HG02885 (cell line): Measurements from ENCODE around the gene INPP4B.

ENCODE experiments used
- ATAC-seq: cut with Tn5 transposase; IDR thresholded peaks from one replicate; pipeline ENCODE4 v1.9.1; 2021; ENCODE audit warnings: mild to moderate bottlenecking; ENCODE audit not compliant: unreplicated experiment, poor library complexity

The INPP4B gene

GRCh38 chr4:142281999-142282398 is 564.1 kb downstream of the INPP4B start:
- ATAC-seq, result no peak

DNA sequence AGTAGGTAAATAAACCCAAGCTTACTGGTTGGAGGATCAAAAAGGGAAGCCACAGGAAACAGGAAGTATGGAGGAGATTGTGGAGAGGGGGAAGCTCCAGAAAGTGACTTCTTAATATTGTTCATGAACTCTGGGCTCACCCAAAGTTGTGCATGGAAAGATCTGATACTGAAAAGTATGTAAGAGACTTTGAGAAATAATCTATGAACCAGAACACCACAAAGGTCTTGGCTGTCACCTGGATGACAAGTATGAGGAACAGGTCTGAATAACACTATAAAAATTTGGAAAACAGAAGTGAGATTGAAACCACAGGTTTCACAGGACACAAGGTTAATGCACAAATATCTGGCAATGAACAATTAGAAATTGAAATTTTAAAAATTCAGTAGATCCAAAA is 567.4 kb downstream of the INPP4B start:
- ATAC-seq, result no peak

DNA sequence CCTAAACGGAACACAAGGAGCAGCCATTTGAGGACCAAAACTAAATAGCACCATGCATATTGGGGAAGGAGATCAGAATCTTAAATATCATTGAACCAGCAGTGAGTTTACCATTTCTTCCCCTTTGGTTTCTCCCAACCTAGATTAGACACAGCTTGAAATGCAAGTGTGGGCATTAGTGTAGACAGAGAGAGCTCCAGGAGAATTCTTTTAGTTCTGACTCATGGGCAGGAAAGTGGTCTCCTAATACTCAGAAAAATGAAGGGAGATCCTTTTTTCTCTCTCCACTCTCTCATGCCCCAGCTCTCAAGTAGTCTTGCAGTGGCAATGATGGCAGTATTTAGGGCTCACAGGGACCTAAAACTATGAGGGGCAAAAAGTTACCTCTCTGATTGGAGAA is 567.9 kb downstream of the INPP4B start:
- ATAC-seq, result no peak

DNA sequence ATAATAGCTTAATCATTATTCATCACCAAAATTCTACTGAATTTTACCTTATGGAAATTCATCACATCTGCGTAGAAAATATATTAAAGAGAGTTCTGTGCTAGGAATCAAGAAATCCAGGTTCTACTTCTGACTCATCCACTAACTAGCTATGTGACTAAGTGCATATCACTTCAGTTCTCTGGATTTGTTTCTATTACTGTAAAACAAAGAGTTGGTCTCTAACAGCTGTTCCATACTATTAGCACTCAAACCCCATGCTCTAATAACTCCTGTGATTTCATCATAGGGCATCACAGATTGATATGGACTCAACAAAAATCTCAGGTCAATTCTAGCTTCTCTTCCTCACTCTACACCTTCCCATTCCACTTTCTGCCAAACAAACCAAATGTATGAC is 572.0 kb downstream of the INPP4B start:
- ATAC-seq, result no peak

DNA sequence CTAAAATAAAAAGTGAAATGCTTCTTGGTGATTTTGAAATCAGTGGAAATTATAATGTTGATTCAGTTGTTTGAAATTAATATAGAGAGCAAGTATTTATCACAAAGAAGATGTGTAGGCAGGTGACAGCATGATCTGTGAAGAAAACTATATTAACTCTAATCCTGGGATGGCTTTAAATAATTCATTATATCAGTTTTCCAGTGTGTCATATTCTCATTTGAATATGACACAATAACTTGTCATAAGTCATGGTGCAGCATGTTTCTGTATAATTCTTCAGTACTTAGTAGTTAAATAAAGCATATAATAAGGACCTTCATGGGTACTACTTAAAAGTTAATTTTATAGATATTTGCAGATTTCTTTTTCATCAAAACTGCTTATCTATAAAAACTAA is 573.6 kb downstream of the INPP4B start:
- ATAC-seq, result no peak

GRCh38 chr4:142271832-142272231 is 574.3 kb downstream of the INPP4B start:
- no peak for ATAC-seq

- ATAC-seq, result no peak
These were observed 579.0 kb downstream of the INPP4B start for GRCh38 chr4:142267101-142267500.

DNA sequence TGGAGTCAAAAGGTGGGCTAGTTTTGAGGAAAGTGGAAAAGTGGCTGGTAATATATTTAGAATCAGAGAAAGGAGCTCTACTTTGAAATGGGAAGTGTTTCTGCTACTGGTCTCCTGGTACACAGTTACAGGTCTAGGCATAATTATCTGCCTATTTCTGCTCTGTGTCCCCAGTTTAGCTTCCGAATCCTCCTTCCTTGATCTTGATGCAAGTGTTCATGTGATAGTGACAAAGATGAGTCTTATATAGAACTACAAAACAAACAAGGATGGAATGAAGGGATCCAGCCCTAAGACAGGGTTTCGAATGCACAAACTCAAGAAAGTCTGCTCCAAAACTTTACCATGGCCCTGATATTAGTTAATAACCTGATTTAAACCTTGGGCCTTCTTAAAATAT is 580.2 kb downstream of the INPP4B start:
- ATAC-seq, result no peak

DNA sequence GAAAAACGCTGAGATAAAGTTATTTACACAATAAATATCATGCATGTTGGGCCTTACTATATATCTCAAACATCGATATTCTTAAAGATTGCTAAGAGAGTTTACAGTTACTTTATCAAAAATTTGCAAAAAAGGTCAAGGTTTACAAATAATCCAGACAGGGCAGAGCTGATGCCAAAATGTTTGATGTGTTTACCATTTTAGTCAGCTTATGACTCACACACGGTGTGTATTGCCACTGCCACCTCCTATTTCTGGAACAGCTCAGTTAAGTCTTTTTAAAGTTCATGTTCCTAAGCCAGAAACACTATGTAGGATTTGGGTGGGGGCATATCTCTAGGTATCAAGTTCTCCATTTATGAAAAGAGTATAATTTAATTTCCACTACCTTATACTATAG is 580.6 kb downstream of the INPP4B start:
- no peak for ATAC-seq

DNA sequence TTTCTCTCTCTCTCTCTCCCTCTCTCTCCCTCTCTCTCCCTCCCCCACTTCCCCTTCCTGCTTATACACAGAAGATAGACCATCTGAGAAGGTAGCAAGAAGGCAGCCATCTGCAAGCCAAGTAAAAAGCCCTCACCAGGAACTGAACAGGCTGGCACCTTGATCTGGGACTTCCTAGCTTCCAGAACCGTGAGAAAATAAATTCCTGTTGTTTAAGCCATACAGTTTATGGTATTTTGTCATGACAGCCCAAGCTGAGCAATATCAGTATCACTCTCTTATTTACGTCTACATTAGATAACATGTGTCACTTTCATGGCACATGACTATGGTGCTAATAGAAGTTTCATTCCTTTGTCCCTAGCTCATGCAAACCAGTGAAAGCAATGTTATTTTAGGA is 581.1 kb downstream of the INPP4B start:
- no peak for ATAC-seq

GRCh38 chr4:142262956-142263355 is 583.1 kb downstream of the INPP4B start:
- no peak for ATAC-seq

- no peak for ATAC-seq
These were observed 597.2 kb downstream of the INPP4B start for GRCh38 chr4:142248946-142249345.

DNA sequence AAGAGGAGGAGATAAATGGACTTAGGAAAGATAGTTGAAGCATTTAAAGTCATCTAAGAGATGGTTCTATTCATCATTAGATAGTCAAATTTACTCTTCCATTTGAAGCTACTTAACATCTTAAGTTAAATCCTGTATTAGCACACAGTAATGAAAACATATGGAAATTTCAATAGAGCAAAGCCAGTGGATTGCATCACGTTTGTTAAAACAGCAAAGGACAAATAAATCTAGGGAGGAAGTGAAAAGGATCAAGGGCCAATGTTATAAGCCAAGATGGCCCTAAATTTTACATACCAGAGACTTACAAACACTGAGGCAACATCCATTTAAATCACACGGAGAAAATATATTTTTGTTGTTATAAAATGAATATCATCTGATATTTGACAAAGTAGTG is 602.8 kb downstream of the INPP4B start:
- no peak for ATAC-seq

- ATAC-seq, result no peak
These were observed 603.9 kb downstream of the INPP4B start for GRCh38 chr4:142242156-142242555.

DNA sequence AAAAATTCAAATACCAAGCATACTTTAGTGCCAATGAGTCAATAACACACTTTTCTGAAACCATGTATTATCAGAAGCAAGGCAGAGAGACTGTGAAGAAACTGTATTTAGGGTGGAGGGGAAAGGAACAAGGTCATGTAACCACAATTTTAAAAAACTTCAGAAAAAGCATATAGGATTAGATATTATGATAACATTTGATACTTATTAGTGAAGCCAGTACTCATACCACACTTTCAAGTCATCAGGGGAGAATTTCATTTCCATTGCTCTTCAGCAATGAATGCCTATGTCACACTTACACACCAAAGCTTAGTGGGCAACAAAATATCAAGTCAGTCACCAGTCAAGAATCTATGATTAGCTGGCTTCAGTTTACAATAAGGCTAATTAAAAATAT is 607.5 kb downstream of the INPP4B start:
- ATAC-seq, result no peak

DNA sequence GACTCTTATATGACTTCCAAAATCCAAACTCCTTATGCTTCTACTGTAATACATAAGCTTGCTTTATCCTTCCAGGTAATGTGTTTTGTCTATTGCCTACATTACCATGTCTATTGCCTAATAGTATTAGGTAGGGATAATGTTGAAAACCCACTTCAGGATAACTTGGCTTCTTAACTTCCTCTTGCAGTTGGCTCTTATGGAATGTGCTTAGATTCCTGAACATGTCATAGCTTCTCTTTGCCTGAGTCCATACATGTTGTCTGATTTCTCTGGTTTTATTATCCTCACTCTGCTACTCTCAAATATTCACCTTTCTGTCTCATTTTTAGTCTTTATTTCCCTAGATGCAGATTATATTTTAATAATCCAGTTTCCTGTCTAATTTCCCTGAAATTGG is 609.8 kb downstream of the INPP4B start:
- ATAC-seq, result no peak

DNA sequence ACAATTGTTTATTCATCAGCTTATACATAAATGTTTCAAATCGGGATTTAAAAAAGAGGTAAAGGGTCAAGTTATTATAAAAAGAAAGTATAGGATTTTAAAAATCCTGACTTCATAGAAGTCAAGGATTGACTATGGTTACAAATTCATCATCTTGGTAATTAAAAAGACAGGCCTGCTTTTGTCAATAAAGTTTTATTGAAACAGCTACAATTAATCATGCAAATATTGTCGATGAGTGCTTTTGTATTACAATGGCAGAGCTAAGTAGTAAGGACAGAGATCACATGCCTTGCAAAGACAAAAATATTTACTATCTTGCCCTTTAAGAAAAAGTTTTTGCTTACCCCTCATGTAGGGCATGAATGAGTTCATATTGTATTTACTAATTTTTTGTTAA is 614.3 kb downstream of the INPP4B start:
- no peak for ATAC-seq

DNA sequence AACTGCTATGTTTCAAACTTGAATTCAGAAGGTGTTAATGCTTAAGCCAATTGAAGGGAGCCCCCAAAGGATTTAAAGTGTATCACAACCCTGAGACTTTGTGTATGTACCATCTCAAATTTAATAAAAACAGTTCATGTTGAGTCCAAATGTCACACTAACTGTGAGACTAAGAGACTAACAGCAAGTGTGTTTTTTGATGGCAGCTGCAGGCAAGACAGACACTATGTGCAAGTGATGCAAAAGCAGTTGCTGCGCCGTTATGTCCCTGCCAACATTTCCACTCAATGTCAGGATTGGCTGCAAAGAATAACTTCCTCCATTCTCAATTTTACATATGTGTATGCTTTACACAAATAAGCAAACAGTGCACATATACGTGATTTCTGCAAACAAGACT is 615.1 kb downstream of the INPP4B start:
- ATAC-seq, result no peak

- no peak for ATAC-seq
These were observed 620.1 kb downstream of the INPP4B start for GRCh38 chr4:142226014-142226413.

GRCh38 chr4:142222127-142222526 is 624.0 kb downstream of the INPP4B start:
- no peak for ATAC-seq

- ATAC-seq, result no peak
These were observed 627.4 kb downstream of the INPP4B start for GRCh38 chr4:142218726-142219125.

DNA sequence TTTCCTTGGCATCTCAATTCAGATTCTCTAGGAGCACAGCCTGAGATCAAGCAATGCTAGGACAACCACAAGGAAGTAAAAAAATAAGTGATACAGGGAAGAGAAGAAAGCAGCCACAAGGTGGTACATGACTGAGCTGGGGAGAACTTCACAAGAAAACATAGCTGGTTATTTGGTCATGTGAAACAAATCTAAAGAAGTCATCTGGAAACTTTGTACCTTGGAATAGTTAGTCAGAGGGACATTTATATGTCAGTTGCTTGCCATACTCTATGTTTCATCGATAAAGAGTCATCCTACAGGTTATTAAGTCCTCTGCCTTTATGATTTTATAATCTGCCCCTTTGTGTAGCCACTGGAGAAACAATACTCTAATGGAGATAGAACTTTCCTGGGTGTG is 634.7 kb downstream of the INPP4B start:
- no peak for ATAC-seq

DNA sequence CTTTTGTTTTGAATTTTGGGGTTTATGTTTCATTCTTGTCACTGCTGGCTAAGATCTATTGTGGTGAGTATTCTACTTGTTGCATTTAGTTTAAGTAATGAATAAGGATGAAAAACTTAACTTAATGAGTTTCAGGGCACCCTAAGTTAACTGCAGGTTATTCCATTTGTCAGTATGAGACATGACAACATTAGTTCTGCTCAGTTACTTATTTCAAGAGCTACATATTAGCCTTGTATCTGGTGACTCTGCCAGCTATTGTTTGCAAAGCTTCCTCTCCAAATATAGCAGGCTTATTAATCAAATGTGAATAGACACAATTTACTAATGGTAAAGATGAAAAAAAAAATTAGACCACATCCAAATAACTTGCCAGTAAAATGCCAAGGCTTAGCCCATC is 642.6 kb downstream of the INPP4B start:
- ATAC-seq, result no peak
